ENCODE measurements around the gene LIMD2.

LIMD2 gene

DNA sequence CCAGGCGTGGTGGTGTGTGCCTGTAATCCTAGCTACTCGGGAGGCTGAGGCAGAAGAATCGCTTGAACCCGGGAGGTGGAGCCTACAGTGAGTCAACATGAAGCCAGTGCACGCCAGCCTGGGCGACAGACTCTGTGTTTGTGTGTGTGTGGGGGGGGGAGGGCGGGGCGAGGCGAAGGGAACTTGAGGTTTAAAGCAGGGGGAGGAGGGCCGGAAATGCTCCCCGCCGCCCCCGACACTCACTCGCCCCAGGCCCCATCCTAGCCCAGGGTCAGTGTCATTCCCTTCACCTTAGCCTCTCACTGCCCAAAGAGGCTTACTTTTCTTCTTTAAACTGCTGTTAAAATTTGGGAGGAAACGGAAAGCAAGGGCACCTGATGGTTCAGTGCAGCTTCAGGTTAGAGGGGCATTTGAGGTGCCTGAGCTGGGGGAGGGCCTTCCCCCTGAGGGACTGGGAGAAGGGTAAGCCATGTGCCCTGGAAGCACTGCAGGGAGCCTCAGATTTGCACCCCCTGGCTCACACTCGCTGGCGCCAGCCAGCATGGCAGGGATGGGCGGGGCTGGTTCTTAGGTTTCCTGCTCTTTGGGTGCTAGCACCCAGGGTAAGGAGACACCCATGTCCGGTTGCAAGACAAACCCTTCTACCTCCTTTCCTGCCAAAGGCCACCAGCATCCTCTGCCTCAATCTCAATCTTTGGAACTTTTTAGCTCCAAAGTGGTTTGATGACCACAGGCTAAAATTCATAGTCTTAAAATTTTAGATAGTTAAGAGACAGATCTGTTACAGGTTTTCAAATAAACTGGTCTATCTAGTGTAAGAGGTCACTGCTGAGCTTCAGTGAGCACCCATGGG lies 2.2 kb upstream of the LIMD2 start:
- Histone ChIP-seq H3K9me2 (replicated peaks; ENCODE audit: low read depth, low read length) (no peaks in the 10 kb centered on the region), H3K9ac (ENCODE audit: low read depth, low read length, poor library complexity, severe bottlenecking) (no peak overlapping the region), H3K4me3 (ENCODE audit: low read length, poor library complexity, severe bottlenecking) (peak overlapping the region; percentile 50), H2AFZ (ENCODE audit: low read length) (no peak overlapping the region), H4K20me1 (ENCODE audit: insufficient read depth, low read length, poor library complexity, severe bottlenecking) (peaks cover 6% of the 10 kb centered on the region), H3K27me3 (ENCODE audit: insufficient read depth, low read length, poor library complexity, severe bottlenecking) (no peaks in the 10 kb centered on the region), H3K4me1 (ENCODE audit: insufficient read depth, low read length, poor library complexity, severe bottlenecking) (peaks cover 43% of the 10 kb centered on the region), H3K9me3 (ENCODE audit: insufficient read depth, low read depth, low read length) (no peaks in the 10 kb centered on the region), H3F3A (ENCODE audit: low read depth) (0 out of 2 replicates have a peak, but pooled peaks cover 9% of the 10 kb centered on the region), H3K79me2 (ENCODE audit: insufficient read depth, low read length) (peaks cover 27% of the 10 kb centered on the region; the same call in 1 of the 2 replicates), H3K4me2 (ENCODE audit: low read depth, low read length, poor library complexity, severe bottlenecking) (peak overlapping the region; percentile 63), H3K36me3 (ENCODE audit: insufficient read depth, low read length) (no peaks in the 10 kb centered on the region)
- TF ChIP-seq, protein P1, sequence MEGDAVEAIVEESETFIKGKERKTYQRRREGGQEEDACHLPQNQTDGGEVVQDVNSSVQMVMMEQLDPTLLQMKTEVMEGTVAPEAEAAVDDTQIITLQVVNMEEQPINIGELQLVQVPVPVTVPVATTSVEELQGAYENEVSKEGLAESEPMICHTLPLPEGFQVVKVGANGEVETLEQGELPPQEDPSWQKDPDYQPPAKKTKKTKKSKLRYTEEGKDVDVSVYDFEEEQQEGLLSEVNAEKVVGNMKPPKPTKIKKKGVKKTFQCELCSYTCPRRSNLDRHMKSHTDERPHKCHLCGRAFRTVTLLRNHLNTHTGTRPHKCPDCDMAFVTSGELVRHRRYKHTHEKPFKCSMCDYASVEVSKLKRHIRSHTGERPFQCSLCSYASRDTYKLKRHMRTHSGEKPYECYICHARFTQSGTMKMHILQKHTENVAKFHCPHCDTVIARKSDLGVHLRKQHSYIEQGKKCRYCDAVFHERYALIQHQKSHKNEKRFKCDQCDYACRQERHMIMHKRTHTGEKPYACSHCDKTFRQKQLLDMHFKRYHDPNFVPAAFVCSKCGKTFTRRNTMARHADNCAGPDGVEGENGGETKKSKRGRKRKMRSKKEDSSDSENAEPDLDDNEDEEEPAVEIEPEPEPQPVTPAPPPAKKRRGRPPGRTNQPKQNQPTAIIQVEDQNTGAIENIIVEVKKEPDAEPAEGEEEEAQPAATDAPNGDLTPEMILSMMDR (conservative IDR thresholded peaks at IDR 0.05; ENCODE audit: low read length): no peak
- TF ChIP-seq EZH2phosphoT487 (IDR thresholded peaks at IDR 0.05; ENCODE audit: borderline replicate concordance): no peak

DNA sequence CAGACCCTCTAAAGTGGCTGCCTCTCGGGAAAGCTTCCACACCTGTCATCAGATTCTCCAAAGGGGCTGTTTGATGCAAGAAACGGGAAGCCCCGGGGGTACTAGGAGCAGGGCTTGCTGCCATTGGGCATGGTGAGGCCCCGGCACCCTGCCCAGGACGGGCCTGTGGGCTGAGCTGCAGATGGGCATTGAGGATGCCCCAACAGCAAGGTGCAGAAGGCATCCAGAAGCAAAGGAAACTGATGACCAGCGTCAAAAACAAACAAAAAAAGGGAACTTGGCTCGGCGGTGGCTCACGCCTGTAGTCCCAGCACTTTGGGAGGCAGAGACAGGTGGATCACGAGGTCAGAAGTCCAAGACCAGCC lies 1.5 kb upstream of the LIMD2 start:
- peaks cover 11% of the 10 kb centered on the region for H4K20me1 ChIP-seq (ENCODE audit: insufficient read depth, low read length, poor library complexity, severe bottlenecking)
- no peaks in the 10 kb centered on the region for H3K9me2 ChIP-seq (replicated peaks; ENCODE audit: low read depth, low read length)
- peaks cover 32% of the 10 kb centered on the region; the same call in 1 of the 2 replicates for H3K79me2 ChIP-seq (ENCODE audit: insufficient read depth, low read length)
- no peak overlapping the region for H2AFZ ChIP-seq (ENCODE audit: low read length)
- 0 out of 2 replicates have a peak, but pooled peaks cover 9% of the 10 kb centered on the region for H3F3A ChIP-seq (ENCODE audit: low read depth)
- TF ChIP-seq EZH2phosphoT487 (IDR thresholded peaks at IDR 0.05; ENCODE audit: borderline replicate concordance): no peak
- TF ChIP-seq, protein P1 (conservative IDR thresholded peaks at IDR 0.05; ENCODE audit: low read length): no peak
- H3K4me2 ChIP-seq (ENCODE audit: low read depth, low read length, poor library complexity, severe bottlenecking): peak overlapping the region; percentile 63
- H3K9ac ChIP-seq (ENCODE audit: low read depth, low read length, poor library complexity, severe bottlenecking): no peak overlapping the region
- no peaks in the 10 kb centered on the region for H3K36me3 ChIP-seq (ENCODE audit: insufficient read depth, low read length)
- no peaks in the 10 kb centered on the region for H3K9me3 ChIP-seq (ENCODE audit: insufficient read depth, low read depth, low read length)
- no peaks in the 10 kb centered on the region for H3K27me3 ChIP-seq (ENCODE audit: insufficient read depth, low read length, poor library complexity, severe bottlenecking)
- H3K4me1 ChIP-seq (ENCODE audit: insufficient read depth, low read length, poor library complexity, severe bottlenecking): peaks cover 46% of the 10 kb centered on the region
- peak overlapping the region; percentile 45 for H3K4me3 ChIP-seq (ENCODE audit: low read length, poor library complexity, severe bottlenecking)

DNA sequence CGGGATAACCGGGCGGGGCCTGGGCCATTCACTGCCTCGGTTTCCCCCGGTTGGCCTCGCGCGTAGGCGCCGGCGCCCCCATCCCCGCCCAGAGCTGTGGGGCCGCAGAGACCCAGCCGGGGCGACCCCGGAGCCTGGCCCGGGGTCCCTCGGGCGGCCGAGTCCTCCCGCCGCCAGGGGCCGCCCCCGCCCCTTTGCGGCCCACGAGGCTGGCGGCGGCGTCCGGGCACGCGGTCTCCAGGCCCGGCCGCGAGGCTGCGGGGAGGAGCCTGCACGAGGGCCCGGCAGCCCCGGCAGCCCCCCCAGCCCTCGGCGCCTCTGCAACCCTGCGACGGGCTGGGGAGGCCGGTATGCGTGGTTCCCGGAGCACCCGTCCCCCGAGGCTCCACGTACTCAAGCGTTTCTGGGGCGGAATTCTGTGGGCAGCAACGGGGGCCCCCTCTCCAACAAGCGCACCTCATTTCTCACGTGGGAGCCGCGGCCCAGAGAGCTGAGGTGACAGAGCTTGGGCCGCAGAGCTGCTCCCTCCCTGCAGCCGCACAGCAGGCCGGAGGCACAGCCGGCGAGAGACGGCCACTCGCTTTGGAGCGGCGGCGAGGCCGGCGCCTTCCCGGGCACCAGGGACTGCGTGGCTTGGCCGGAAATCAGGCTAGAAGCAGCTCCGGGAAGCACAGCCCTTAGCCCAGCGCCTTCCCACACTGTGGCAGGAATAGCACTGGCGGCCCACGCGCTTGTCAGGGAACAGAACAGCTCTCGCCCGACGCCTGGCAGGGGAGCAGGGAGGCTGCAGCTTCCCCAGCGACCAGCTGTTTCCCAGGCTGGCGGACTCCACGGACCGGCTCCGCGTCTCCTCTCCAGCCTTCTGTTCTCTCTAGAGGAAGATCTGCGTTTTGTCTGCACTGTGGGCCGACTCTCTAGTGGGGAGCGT lies 867 bp upstream of the LIMD2 start:
- no peak overlapping the region; the same call in 1 of the 2 replicates for H2AFZ ChIP-seq (ENCODE audit: low read length)
- H3K4me2 ChIP-seq (ENCODE audit: low read depth, low read length, poor library complexity, severe bottlenecking): peak overlapping the region; percentile 63
- no peaks in the 10 kb centered on the region for H3K9me2 ChIP-seq (replicated peaks; ENCODE audit: low read depth, low read length)
- peaks cover 39% of the 10 kb centered on the region for H3K4me1 ChIP-seq (ENCODE audit: insufficient read depth, low read length, poor library complexity, severe bottlenecking)
- H3K27me3 ChIP-seq (ENCODE audit: insufficient read depth, low read length, poor library complexity, severe bottlenecking): no peaks in the 10 kb centered on the region
- H3K9ac ChIP-seq (ENCODE audit: low read depth, low read length, poor library complexity, severe bottlenecking): peak overlapping the region; percentile 45
- TF ChIP-seq EZH2phosphoT487 (IDR thresholded peaks at IDR 0.05; ENCODE audit: borderline replicate concordance): no peak
- TF ChIP-seq, protein P1 (conservative IDR thresholded peaks at IDR 0.05; ENCODE audit: low read length): no peak
- peaks cover 11% of the 10 kb centered on the region for H4K20me1 ChIP-seq (ENCODE audit: insufficient read depth, low read length, poor library complexity, severe bottlenecking)
- no peaks in the 10 kb centered on the region for H3K9me3 ChIP-seq (ENCODE audit: insufficient read depth, low read depth, low read length)
- peak overlapping the region; percentile 94 for H3K4me3 ChIP-seq (ENCODE audit: low read length, poor library complexity, severe bottlenecking)
- 0 out of 2 replicates have a peak, but pooled peaks cover 9% of the 10 kb centered on the region for H3F3A ChIP-seq (ENCODE audit: low read depth)
- H3K79me2 ChIP-seq (ENCODE audit: insufficient read depth, low read length): peaks cover 32% of the 10 kb centered on the region; the same call in 1 of the 2 replicates
- no peaks in the 10 kb centered on the region; the same call in 1 of the 2 replicates for H3K36me3 ChIP-seq (ENCODE audit: insufficient read depth, low read length)

Data from Loucy (cell line).